OCI-LY1 (cell line): ENCODE data around the gene SFMBT2.

Experiments used
- H2AFZ ChIP-seq: fragments of 200-600 bp; sonication (generic), shearing (Covaris generic); 2 replicates; pipeline ENCODE4 v1.6.0; 2014; ENCODE audit warnings: antibody characterized with exemption, mild to moderate bottlenecking, low read length
- H3F3A ChIP-seq: fragments of 200-600 bp; sonication (generic), shearing (Covaris generic); 2 replicates; pipeline ENCODE4 v1.6.0; 2014; ENCODE audit warnings: mild to moderate bottlenecking, antibody characterized with exemption, low read length, moderate library complexity; ENCODE audit not compliant: insufficient read depth
- H3K27ac ChIP-seq: fragments of 200-600 bp; sonication (generic); 2 replicates; pipeline ENCODE4 v1.5.1; 2014; ENCODE audit warnings: low read length, mixed run types, mild to moderate bottlenecking, low read depth; ENCODE audit not compliant: poor library complexity, severe bottlenecking
- H3K27me3 ChIP-seq: fragments of 200-600 bp; sonication (generic); 2 replicates; pipeline ENCODE4 v1.6.0; 2014; ENCODE audit warnings: antibody characterized with exemption, mild to moderate bottlenecking, low read length, moderate library complexity; ENCODE audit not compliant: insufficient read depth
- H3K36me3 ChIP-seq: fragments of 200-600 bp; sonication (generic); 2 replicates; pipeline ENCODE4 v1.6.1; 2014; ENCODE audit warnings: mild to moderate bottlenecking, antibody characterized with exemption, low read length, moderate library complexity, mixed read lengths; ENCODE audit not compliant: insufficient read depth
- H3K4me1 ChIP-seq: fragments of 200-600 bp; sonication (generic); 2 replicates; pipeline ENCODE4 v1.5.1; 2014; ENCODE audit warnings: mild to moderate bottlenecking, low read length, moderate library complexity; ENCODE audit not compliant: insufficient read depth, severe bottlenecking
- H3K4me2 ChIP-seq: fragments of 200-600 bp; sonication (generic), shearing (Covaris generic); 2 replicates; pipeline ENCODE4 v1.6.1; 2014; ENCODE audit warnings: low read length
- H3K4me3 ChIP-seq: fragments of 200-600 bp; sonication (generic); 2 replicates; pipeline ENCODE4 v1.5.1; 2014; ENCODE audit warnings: low read length, low read depth, mild to moderate bottlenecking, mixed read lengths; ENCODE audit not compliant: poor library complexity, severe bottlenecking
- H3K79me2 ChIP-seq: fragments of 200-600 bp; shearing (Covaris generic); 2 replicates; pipeline ENCODE4 v1.6.1; 2016; ENCODE audit warnings: mixed run types, low read length, mixed read lengths; ENCODE audit not compliant: insufficient read depth
- H3K9ac ChIP-seq: fragments of 200-600 bp; sonication (generic), shearing (Covaris generic); 2 replicates; pipeline ENCODE4 v1.6.1; 2014; ENCODE audit warnings: mild to moderate bottlenecking, low read length, mixed read lengths
- H3K9me2 ChIP-seq: fragments of 200-600 bp; sonication (generic), shearing (Covaris generic); 2 replicates; pipeline ENCODE4 v1.6.1; 2014; ENCODE audit warnings: low read depth, mild to moderate bottlenecking, low read length, mixed read lengths
- H3K9me3 ChIP-seq: fragments of 200-600 bp; shearing (Covaris generic); 2 replicates; pipeline ENCODE4 v1.6.1; 2014; ENCODE audit warnings: low read length, mixed read lengths
- H4K20me1 ChIP-seq: fragments of 200-600 bp; sonication (generic), shearing (Covaris generic); 2 replicates; pipeline ENCODE4 v1.6.0; 2016; ENCODE audit warnings: mild to moderate bottlenecking, low read length; ENCODE audit not compliant: insufficient read depth
- EZH2 ChIP-seq: fragments of 200-600 bp; sonication (generic), shearing (Covaris generic); IDR thresholded peaks from 2 replicates; pipeline ENCODE4 v1.8.0; 2017; ENCODE audit warnings: borderline replicate concordance, mixed run types, mild to moderate bottlenecking, antibody characterized with exemption, low read length, moderate library complexity, mixed read lengths
- TF ChIP-seq, protein P1 (sequence below): fragments of 200-600 bp; sonication (generic), shearing (Covaris generic); IDR thresholded peaks from 2 replicates; pipeline ENCODE4 v1.5.1; 2017; ENCODE audit warnings: mild to moderate bottlenecking, antibody characterized with exemption, low read length, moderate library complexity, mixed read lengths

SFMBT2 gene

DNA sequence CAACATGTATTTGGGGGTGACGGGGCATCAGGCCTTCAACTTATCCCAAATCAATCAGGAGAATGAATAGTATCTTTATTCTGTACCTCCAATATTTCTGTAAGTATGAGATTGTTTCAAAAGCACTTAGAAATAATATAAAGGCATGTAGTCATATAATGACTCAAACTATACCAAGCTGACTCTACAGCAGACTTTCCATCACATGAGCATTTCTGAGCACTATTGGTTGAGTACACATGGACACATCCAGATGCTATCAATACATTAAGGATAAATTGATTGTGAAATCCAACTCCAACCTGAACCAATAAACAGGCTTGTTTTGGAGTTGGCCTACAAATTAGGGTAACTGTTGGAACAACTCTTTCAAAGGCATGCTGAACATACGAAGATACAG, 229.4 kb downstream of the SFMBT2 start:
- Histone ChIP-seq H3K79me2 (no peaks in the 10 kb centered on the region), H4K20me1 (no peaks in the 10 kb centered on the region), H3K27ac (no peak overlapping the region), H2AFZ (no peak overlapping the region), H3K4me1 (no peaks in the 10 kb centered on the region), H3K27me3 (no peaks in the 10 kb centered on the region), H3K9me3 (0 out of 2 replicates have a peak, but pooled peaks cover under 1% of the 10 kb centered on the region), H3K9ac (no peak overlapping the region), H3K4me3 (no peak overlapping the region), H3K36me3 (peaks cover 30% of the 10 kb centered on the region), H3F3A (no peaks in the 10 kb centered on the region), H3K4me2 (no peak overlapping the region), H3K9me2 (no peaks in the 10 kb centered on the region)
- TF ChIP-seq EZH2: no peak
- TF ChIP-seq, protein P1, sequence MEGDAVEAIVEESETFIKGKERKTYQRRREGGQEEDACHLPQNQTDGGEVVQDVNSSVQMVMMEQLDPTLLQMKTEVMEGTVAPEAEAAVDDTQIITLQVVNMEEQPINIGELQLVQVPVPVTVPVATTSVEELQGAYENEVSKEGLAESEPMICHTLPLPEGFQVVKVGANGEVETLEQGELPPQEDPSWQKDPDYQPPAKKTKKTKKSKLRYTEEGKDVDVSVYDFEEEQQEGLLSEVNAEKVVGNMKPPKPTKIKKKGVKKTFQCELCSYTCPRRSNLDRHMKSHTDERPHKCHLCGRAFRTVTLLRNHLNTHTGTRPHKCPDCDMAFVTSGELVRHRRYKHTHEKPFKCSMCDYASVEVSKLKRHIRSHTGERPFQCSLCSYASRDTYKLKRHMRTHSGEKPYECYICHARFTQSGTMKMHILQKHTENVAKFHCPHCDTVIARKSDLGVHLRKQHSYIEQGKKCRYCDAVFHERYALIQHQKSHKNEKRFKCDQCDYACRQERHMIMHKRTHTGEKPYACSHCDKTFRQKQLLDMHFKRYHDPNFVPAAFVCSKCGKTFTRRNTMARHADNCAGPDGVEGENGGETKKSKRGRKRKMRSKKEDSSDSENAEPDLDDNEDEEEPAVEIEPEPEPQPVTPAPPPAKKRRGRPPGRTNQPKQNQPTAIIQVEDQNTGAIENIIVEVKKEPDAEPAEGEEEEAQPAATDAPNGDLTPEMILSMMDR: no peak

DNA sequence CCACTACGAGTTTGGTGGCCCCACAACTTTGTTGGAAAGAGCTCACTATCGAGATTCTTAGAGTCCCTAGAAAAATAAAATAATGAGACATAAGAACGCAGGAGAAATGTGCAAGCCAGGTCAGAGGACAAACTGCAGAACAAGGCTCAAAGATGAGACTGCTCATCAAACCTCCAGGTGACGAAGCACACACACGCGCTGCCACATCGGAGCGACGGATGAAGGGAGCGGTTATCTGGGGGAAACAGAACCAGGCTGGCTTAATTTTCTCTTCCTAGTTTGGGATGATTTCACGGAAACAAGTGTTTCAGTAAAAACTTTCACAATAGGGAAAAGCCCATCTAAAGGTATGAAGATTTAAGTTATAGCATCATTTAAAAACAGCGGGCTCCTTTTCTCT, 231.3 kb downstream of the SFMBT2 start:
- no peak for TF ChIP-seq EZH2
- TF ChIP-seq, protein P1: no peak
- 0 out of 2 replicates have a peak, but pooled peaks cover 4% of the 10 kb centered on the region for H3K9me3 ChIP-seq
- H2AFZ ChIP-seq: no peak overlapping the region
- H3K9ac ChIP-seq: no peak overlapping the region
- H3K4me2 ChIP-seq: no peak overlapping the region
- H3K4me1 ChIP-seq: no peaks in the 10 kb centered on the region
- no peak overlapping the region for H3K4me3 ChIP-seq
- no peak overlapping the region for H3K27ac ChIP-seq
- H3K27me3 ChIP-seq: no peaks in the 10 kb centered on the region
- no peaks in the 10 kb centered on the region for H3F3A ChIP-seq
- peaks cover 38% of the 10 kb centered on the region for H3K36me3 ChIP-seq
- no peaks in the 10 kb centered on the region for H3K79me2 ChIP-seq
- H3K9me2 ChIP-seq: no peaks in the 10 kb centered on the region
- H4K20me1 ChIP-seq: no peaks in the 10 kb centered on the region

DNA sequence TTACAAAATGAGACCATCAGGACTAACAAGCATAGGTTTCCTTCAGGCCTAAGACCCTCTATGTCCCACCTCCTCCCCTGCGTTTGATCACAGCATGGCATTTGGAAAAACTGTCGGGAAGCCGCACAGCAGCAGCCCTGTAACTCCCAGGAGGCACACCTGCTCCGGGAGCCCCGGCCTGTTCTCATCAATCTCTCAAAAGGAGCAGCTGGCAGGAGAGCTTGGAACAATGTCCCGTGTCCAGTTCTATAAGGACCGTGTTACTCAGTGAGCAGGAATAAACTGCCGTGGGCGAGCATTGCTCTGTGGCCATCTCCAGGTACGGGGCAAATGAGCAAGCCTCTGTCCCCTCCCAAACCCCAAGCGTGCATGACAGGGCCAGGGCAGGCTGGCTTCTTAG, 236.9 kb downstream of the SFMBT2 start:
- Histone ChIP-seq H3K4me1 (no peaks in the 10 kb centered on the region), H3K4me3 (no peak overlapping the region), H2AFZ (no peak overlapping the region), H3K27ac (no peak overlapping the region), H3K9me3 (0 out of 2 replicates have a peak, but pooled peaks cover 4% of the 10 kb centered on the region), H4K20me1 (no peaks in the 10 kb centered on the region), H3K79me2 (no peaks in the 10 kb centered on the region), H3K36me3 (peaks cover 45% of the 10 kb centered on the region), H3F3A (no peaks in the 10 kb centered on the region), H3K27me3 (no peaks in the 10 kb centered on the region), H3K4me2 (no peak overlapping the region), H3K9me2 (no peaks in the 10 kb centered on the region), H3K9ac (no peak overlapping the region)
- TF ChIP-seq, protein P1: no peak
- TF ChIP-seq EZH2: no peak
